GM11168 (cell line): ENCODE results near the gene TSEN2.
"Not testable (repeated sequence)": the region's sequence is repeated elsewhere in the genome, so short reads cannot be mapped to it uniquely, and the experiment has no call there.

Source experiments
- in situ Hi-C: fragments of 300-500 bp; cut with MboI; formaldehyde crosslinking; loops from one replicate; pipeline ENCODE4 v1.12.0; 2022; ENCODE audit warnings: low sequenced_read_pairs; ENCODE audit not compliant: unreplicated experiment

Gene TSEN2

DNA sequence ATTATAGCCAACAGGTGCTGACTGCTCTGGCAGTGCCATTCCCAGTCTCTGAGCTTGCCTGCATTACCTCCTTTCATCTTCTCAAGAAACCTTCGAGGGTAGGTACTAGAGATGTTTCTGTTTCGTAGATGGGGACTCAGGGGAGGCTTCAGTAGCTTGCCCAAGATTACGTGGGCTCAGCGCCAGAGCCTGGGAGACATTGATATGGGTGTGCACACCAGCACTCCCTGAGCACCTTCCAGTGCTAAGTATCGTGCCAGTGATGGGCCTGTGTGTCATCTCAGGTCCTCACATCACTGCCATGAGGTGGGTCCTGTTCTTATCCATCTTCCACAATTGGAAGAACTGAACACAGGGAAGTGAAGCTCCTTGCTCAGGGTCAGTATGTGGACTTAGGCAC, 15.2 kb downstream of the TSEN2 start:
- in situ Hi-C loops: no loop called here

DNA sequence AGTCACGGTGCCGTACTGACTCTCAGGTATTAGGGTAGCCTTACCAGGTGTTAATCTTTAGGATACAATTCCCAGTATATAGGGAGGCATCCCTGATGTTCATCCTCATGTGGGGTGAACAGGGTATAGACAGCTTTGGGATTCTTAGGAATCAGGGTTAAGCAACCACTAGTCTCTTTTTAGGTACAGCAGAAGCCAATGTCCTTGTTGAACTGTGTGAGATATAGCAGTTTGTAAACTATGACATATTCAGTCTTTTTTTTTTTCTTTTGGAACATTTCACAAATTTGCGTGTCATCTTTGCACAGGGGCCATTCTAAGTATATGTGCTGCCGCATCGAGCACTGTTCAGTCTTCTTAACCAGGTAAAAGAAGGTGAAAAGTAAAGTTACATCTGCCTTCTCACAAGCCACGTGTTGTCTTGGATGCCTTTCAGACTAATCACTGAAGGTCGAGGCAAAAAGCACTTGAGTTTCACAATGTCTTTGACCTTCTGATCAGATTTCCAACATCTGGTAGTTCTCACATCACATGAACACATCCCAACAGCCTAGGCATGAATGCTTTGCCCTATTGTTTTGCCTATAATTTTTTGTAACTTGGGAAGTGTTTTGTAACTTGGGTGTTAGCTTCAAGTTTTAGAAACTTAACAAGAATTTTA, 17.2 kb downstream of the TSEN2 start:
- in situ Hi-C loops: no loop called here

DNA sequence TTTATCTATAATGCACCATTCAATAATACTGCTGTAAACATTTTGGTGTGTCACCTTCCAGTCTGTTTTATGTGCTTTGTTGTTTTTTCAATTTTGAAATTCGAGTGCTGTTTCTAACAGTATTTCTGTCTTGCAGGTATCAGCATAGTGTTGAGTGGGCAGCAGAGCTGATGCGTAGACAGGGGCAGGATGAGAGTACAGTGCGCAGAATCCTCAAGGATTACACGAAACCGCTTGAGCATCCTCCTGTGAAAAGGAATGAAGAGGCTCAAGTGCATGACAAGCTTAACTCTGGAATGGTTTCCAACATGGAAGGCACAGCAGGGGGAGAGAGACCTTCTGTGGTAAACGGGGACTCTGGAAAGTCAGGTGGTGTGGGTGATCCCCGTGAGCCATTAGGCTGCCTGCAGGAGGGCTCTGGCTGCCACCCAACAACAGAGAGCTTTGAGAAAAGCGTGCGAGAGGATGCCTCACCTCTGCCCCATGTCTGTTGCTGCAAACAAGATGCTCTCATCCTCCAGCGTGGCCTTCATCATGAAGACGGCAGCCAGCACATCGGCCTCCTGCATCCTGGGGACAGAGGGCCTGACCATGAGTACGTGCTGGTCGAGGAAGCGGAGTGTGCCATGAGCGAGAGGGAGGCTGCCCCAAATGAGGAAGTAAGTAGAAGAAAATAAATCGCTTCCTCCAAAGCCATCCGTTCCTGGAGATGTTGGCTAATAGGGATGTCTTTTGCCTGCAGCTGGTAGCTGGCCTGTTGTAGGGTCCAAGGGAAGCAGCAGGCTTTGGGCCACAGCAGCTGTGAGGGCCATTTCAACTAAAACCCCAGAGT, 19.1 kb downstream of the TSEN2 start:
- in situ Hi-C loops: no loop called here

DNA sequence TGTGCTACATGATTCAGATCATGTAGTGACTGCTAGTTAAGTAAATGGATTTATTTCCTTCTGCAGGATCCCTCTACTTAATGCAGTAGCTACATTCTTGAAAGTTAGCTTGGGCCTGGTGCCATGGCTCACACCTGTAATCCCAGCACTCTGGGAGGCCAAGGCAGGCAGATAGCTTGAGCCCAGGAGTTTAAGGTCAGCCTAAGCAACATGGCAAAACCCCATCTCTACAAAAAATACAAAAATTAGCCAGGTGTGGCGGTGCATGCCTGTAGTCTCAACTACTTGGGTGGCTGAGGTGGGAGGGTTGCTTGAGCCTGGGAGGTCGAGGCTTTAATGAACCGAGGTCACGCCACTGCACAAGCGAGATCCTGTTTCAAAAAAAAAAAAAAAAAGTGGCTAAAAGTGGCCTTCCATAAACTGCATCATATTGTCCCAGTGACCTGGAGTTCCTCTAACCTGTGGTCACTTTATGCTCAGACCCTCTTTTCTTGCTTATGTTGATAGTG, 22.0 kb downstream of the TSEN2 start:
- in situ Hi-C loops: no loop called here

DNA sequence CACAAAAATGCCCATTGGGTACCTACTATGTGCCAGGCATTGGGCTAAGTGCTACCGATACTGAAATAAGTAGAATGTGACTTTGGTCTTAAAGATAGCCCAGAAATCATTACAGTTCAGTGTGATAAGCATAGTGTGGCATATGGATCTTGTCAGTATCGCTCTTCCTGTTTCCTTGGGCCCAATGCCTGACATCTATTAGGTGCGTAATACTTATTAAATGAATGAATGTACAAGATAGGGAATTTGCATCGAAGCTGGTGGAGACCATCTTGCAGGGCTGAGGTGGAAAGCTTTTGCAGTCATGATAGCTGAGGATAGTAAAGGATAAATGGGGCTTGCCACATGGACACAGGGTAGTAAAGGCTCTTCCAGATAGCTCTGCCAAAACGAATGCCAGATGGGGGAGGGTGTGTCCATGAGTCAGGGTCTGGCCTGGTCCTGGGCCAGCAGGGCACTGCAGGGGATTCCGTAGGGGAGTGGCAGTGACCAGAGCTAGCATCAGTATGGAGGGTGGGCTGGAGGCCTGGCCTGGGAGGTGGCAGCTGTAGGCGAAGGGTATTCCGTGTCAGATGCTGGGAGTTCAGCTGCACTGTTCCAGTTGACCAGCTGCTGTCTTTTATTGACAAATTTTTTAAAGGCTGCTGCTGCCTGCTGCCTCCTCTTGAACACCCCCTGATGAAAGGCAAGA, 23.5 kb downstream of the TSEN2 start:
- in situ Hi-C loops: no loop called here

DNA sequence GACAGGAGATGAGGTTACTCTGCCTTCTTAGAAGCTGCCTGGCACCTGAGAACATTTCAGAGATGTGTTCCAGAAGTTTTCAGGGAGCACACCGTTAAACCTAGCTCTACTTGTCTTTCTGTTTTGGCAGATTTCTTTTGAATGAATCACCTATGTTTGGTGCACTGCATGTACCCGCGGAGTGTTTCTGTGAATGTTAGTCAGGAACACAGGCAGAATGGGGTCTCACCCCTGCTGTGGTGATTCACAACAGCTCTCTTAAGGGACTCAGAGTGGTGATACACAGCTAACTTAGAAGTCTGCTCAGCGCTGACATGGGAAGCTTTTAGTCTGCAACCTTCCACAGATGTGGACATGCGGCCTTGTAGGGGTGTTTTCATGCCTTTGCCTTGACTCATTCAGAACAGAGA, 24.0 kb downstream of the TSEN2 start:
- in situ Hi-C loops: no loop called here

DNA sequence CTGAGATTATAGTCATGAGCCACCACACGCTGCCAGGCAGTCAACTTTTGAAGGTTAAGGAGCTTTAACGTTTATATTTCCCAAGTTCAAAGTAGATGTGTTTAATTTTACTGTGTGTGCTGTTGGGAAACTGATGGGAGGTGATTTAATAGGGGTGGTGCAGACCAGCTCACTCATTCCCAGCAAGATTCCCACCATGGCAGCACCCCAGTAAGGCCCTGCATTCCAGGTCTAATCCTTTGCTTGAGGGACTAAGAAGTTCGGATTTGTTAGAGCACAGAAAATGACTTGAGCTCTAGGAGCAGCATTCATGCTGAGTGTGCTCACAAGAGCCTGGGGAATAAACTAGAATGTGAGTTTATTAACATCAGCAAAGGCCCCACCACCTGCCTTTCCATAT, 25.2 kb downstream of the TSEN2 start:
- in situ Hi-C loops: no loop called here

DNA sequence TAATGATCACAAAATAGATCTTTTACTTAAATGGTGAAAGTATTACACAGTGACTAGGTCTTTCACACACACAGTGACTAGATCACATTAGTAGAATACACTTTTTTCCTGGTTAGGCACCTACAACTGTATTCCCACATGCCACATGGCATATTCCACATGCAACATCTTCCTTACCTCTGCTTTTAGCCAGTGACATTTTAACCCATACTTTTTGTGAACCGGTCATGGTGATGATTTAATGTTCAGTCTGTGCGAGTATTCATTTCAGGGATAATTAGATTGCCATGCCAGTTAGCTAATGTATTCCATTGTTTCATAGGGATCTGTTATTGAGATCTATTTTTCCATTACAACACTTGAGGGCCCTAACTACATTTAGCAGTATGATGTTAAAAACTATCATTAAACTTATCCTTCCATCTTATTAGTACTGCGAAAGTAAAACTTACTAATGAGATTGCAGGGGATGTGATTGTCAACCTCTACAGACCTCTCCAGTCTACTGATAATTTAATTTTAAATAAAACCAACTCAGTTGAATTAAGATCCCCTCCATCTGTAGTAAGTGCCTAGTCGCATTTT, 28.3 kb downstream of the TSEN2 start:
- in situ Hi-C loops: no loop called here

DNA sequence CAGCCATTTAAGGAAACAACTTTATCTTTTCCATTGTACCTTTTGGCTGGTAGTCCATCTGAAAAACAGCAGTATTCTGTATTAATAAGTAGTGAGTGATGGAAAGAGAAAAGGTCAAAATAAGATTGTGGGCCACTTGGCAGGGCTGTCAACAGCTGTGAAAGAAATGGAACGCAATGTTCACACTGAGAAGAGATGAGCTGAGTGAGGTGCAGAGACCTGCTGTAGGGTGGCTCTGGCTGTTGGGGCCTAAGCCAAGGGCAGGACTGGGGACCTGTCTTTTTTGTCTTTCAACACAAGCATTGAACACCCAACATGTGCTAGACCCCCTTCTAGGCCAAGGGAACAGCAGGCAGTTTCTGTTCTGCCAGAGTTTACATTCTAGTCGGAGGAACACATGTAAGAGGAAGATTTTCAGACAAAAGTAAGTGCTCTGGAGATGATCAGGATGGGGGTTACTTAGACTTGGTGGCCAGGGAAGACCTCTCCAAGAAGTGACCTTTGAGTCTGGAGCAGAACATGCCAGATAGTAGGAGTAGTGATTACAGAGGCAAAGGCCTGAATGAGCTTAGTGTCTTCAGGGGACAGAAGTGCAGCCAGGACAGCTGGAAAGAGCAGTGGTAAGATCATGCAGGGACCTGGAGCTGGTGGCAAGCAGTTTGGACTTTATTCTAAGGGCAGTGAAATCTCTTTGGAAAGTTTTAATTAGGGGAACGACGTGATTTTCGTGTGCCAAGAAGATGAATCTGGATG, 29.6 kb downstream of the TSEN2 start:
- in situ Hi-C loops: no loop called here

DNA sequence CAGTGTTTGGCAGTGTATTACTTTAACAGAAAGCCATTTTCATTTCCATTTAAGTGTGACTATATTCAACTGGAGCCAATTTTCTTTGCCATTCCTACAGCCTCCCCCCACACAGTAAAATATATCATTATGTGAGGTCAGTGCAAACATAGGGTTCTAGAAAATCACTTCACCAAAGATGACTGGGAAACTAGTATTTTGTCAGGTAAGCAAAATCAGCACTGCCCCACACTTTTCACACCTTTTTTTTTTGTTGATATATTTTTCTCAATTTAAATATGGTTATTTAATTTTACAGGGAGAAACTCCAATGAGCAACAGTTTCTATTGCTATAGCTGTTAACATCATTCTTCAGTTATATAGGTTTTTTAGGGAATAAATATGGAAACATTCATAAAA, 31.4 kb downstream of the TSEN2 start:
- in situ Hi-C loops: no loop called here

DNA sequence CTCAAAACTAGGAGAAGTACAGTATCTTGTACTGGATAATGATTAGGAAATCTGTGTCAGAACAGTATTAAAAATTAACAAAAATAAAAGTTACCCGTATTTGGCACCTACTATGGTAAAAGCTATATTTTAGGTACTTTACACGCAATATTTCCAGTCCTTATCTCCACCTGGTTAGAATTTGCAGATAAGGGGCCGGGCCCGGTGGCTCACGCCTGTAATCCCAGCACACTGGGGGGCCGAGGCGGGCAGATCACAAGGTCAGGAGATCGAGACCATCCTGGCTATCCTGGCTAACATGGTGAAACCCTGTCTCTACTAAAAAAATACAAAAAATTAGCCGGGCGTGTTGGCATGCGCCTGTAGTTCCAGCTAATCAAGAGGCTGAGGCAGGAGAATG, 32.6 kb downstream of the TSEN2 start:
- in situ Hi-C loops: no loop called here

DNA sequence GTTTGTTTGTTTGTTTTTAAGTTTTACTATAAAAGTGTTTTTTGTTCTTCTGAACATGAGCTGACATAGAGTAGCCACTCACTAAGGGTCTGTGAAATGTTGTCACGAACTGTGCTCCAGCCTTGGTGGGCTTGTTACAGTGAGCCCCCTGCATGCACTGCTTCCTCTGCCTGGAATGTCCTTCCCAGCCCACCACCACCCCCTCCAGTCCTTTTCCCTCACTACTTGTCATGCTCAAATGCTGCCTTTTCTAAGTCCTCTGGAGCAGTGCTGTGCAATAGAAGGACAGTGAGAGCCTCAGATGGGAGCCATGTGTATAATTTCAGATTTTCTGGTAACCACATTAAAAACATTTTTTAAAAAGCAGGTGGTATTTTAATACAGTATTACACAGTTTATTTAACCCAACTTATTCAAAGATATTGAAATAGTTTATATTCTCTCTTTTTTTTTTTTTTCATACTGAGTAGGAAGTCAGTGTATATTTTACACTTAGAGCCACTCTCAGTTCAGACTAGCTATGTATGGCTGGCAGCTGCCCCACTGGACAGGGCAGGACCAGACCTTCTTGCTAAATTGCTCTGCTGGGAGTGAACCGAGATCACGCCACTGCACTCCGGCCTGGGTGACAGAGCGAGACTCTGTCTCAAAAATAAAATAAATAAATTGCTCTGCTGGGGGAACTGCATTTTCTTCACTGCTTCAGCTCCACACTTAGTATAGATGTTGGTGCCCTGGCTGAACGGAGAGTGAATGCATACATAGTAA, 34.2 kb downstream of the TSEN2 start:
- in situ Hi-C loops: no loop called here

DNA sequence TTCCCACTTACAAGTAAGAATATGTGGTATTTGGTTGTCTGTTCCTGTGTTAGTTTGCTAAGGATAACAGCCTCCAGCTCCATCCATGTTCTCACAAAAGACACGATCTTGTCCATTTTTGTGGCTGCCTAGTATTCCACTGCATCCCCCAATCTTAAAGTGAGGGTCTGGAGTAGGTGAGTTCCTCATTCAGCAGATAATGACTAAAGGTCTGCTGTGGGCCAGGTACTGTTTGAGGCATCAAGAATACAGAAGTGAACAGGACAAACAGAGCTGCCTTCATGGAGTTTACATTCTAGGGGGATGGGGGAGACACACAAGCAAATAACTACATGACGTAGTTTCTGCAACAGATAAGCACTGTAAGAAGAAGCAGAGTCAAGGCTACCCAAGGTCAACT, 36.7 kb downstream of the TSEN2 start:
- in situ Hi-C loops: no loop called here

DNA sequence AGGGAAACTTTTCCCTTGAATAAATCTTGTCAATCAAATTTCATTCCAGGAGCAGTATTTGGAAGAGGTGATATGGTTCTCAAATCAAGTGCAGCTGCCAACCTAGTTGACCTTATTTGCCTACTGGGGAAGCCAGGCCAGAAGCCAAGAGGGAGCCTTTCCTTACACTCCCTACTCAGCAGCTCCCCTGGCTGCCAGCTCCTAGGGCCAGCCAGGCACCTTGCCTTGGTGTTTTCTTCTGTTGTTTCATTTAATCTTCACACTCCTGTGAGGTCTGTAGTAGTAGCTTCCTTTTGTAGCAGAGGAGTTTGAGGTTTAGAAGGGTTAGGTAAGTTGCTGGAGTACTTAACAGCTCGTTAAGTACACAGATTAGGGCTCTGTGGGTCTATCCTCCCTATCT, 38.4 kb downstream of the TSEN2 start:
- in situ Hi-C loops: no loop called here

DNA sequence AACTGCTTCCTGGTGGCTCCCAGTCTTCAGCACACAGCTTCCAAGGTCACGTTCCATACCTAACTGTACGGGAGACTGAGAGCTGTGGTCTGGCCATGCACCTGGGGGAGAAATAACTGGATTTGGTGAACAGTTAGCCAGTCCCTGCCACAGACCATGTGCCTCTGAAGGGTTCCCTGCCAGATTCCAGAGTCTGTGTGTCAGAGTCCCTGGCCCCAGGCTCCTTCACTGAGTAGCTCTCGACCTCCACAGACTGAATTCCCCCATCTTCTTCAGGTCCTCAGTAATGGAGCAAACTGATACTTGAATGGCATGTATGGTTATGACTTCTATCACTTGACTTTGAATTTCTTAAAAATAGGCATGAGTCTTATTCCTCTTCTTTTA, 43.5 kb downstream of the TSEN2 start:
- in situ Hi-C loops: no loop called here

DNA sequence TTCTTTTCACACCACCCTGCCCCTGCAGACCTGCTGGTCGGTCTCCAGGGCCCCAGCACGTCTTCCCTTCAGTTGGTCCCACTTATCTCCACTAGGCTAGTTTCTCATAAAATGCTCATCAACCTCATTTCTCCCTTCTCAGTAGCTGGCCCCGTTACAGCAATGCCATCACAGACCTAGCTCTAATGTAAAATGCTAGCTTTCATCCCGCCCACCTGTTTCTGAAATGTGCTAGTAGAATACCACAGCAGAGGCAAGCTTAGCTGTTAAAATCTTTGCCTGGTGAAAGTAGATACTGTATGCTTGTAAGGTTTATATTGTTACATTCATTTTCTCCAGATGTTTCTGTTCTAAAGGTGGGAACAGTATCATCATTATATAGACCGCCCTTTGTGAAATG, 47.9 kb downstream of the TSEN2 start:
- in situ Hi-C loops: no loop called here

DNA sequence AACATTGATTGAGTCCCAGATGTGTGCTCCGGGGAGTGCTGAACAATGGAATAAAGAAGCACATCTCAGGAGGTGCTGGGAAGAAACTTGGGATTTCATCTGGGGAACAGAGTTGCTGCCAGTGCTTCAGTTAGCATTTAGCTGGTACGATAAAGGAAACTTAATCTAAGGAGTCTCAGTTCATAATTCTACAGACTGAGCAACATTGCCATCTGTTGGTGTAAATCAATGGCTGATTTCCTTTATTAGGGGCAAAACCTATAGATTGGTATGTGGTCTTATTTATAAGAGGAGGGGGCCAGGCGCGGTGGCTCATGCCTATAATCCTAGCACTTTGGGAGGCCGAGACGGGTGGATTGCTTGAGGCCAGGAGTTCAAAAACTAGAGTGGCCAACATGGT, 52.1 kb downstream of the TSEN2 start:
- in situ Hi-C loops: no loop called here

DNA sequence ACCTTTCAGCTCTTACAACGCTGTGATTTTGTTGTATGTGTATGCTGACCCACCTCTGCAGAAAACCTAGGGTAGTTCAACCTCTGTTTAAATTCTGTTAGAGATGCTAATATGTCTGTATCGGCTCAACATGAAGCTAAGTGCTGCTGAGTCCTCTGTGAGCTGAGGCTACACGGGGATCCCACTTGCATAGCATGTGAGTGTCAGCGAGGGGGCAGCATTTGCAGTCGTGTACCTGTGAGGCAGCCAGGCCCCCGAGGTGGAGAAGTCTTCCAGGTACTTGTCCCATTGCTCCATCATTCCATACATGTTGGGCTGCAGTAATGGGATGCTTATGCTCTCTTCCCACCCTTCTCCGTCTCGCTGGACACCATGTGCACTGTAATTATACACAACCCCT, 57.3 kb downstream of the TSEN2 start:
- in situ Hi-C loops: no loop called here

DNA sequence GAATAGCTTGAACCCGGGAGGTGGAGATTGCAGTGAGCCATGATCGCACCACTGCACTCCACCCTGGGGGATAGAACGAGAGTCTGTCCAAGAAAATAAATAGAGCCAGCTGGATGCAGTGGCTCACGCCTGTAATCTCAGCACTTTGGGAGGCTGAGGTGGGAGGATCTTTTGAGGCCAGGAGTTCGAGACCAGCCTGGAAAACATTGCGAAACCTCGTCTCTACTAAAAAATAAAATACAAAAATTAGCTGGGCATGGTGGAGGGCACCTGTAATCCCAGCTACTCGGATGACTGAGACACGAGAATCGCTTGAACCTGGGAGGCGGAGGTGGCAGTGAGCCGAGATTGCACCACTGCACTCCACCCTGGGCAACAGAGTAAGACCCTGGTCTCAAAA, 59.2 kb downstream of the TSEN2 start:
- in situ Hi-C loops: not testable (repeated sequence)
